HG03432 (cell line): ENCODE data around the gene PRKAG2.

Experiments used
- ATAC-seq: cut with Tn5 transposase; IDR thresholded peaks from one replicate; pipeline ENCODE4 v1.9.1; 2021; ENCODE audit warnings: mild to moderate bottlenecking, moderate library complexity; ENCODE audit not compliant: unreplicated experiment

The PRKAG2 gene

GRCh38 chr7:151866761-151867655 lies 9.9 kb downstream of the PRKAG2 start:
- no peak for ATAC-seq

GRCh38 chr7:151866028-151866427 lies 10.9 kb downstream of the PRKAG2 start:
- ATAC-seq: no peak

GRCh38 chr7:151865070-151865670 lies 11.7 kb downstream of the PRKAG2 start:
- no peak for ATAC-seq

GRCh38 chr7:151864561-151864960 lies 12.4 kb downstream of the PRKAG2 start:
- ATAC-seq: no peak

GRCh38 chr7:151864081-151864480 lies 12.8 kb downstream of the PRKAG2 start:
- no peak for ATAC-seq

- no peak for ATAC-seq
Observed at GRCh38 chr7:151863386-151864079, 13.4 kb downstream of the PRKAG2 start.

GRCh38 chr7:151862606-151863381 lies 14.1 kb downstream of the PRKAG2 start:
- no peak for ATAC-seq

- no peak for ATAC-seq
Observed at GRCh38 chr7:151861881-151862280, 15.0 kb downstream of the PRKAG2 start.

- no peak for ATAC-seq
Observed at GRCh38 chr7:151860771-151861170, 16.1 kb downstream of the PRKAG2 start.

- ATAC-seq: no peak
Observed at GRCh38 chr7:151859948-151860685, 16.8 kb downstream of the PRKAG2 start.

GRCh38 chr7:151859111-151859947 lies 17.6 kb downstream of the PRKAG2 start:
- no peak for ATAC-seq

GRCh38 chr7:151858456-151858855 lies 18.5 kb downstream of the PRKAG2 start:
- ATAC-seq: no peak

GRCh38 chr7:151857866-151858450 lies 19.0 kb downstream of the PRKAG2 start:
- ATAC-seq: no peak

- ATAC-seq: no peak
Observed at GRCh38 chr7:151857412-151857811, 19.5 kb downstream of the PRKAG2 start.

- ATAC-seq: no peak
Observed at GRCh38 chr7:151856516-151856915, 20.4 kb downstream of the PRKAG2 start.

- no peak for ATAC-seq
Observed at GRCh38 chr7:151856098-151856497, 20.8 kb downstream of the PRKAG2 start.

GRCh38 chr7:151854720-151855071 lies 22.2 kb downstream of the PRKAG2 start:
- ATAC-seq: no peak

GRCh38 chr7:151853896-151854719 lies 22.8 kb downstream of the PRKAG2 start:
- no peak for ATAC-seq
